GM20000 (cell line): ENCODE data around the gene EBF4.

Experiments
- DNase-seq: peaks from one replicate; pipeline ENCODE4 v3.0.0; 2012; ENCODE audit warnings: low spot score
- CTCF ChIP-seq: IDR thresholded peaks from 2 replicates; pipeline ENCODE4 v1.5.1; 2012; ENCODE audit warnings: mild to moderate bottlenecking, control low read depth; ENCODE audit errors: extremely low read depth, missing control alignments

The EBF4 gene

DNA sequence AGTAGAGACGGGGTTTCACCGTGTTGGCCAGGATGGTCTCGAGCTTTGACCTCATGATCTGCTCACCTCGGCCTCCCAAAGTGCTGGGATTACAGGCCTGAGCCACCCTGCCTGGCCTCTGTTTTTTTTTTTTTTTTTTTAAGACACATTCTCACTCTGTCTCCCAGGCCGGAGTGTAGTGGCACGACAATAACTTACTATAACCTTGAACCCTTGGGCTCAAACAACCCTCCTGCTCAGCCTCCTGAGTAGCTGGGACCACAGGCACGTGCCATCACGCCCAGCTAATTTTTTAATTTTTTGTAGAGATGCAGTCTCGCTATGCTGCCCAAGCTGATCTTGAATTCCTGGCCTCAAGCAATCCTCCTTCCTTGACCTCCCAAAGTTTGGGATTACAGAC, 81.2 kb downstream of the EBF4 start:
- no peak for DNase-seq
- no peak for TF ChIP-seq CTCF

GRCh38 chr20:2775139-2775538, 82.6 kb downstream of the EBF4 start:
- no peak for DNase-seq
- no peak for TF ChIP-seq CTCF

GRCh38 chr20:2778602-2779321, 86.2 kb downstream of the EBF4 start:
- no peak for TF ChIP-seq CTCF
- no peak for DNase-seq

DNA sequence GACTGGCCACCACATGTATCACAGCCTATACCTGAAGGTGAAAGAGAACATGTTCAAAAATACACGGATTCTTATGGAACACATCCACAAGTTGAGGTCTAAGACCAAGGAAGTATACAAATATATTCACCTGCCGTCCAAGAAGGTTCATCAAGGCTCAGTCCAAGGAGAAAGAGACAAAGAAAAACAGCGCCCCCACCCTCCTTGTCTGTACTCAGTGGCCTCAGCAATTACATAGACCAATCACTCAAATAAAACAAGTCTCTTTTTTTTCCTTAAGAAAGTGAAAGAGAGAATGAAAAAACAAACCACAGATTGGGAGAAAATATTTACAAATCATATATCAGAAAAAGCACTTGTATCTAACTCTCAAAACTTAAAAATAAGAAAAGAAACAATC, 88.4 kb downstream of the EBF4 start:
- no peak for DNase-seq
- no peak for TF ChIP-seq CTCF

DNA sequence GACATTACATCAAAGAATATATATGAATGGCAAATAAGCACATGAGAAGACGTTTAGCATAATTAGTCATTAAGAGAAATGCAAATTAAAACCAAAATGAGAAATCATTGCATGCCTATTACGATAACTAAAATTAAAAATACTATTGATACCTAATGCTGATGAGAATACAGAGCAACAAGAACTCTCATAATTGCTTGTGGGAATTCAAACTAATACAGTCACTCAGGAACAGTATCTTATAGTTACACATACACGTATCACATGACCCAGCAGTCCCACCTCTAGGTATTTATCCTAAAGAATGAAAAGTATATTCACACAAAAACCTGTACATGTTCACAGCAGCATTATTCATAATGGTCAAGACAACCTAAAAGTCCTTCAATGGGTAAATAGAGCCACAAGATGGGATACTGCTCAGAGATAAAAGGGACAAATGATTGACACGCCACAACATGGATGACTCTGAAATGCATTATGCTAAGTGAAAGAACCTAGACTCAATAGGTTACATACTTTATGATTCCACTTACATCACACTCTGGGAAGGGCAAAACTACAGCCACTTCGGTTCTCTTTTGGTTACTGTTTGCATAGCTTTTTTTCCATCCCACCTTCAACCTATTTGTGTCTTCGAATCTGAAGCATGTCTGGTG, 91.5 kb downstream of the EBF4 start:
- TF ChIP-seq CTCF = no peak
- DNase-seq = no peak

- TF ChIP-seq CTCF = no peak
- DNase-seq = no peak
These were observed 100.9 kb downstream of the EBF4 start for GRCh38 chr20:2793471-2793870.

DNA sequence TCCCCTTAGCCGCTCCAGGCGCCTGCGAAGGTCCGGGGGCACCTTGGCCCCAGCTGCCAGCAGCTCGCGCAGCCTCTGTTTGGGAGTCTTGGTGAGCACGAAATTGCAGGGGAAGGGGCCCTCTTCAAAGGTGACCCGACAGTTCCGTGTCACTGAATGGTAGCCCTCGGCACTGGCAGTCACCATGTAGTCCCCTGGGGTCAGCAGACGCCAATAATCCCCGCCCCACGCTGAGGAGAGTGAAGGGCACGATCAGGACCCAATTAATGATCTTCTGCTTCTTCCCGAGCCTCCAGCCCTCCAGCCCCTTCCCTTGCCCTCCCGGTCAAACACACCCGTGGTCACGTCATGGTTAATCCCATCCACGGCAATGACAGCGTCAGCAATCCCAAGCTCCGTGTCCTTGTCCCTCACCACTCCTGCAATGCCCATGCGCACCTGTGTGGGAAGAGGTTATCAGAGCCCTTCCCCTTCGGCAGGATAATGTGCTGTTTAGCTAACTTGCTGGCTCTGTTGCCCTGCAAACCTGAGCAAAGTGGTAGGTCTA, 101.7 kb downstream of the EBF4 start:
- no peak for DNase-seq
- no peak for TF ChIP-seq CTCF
